Neural crest cell (in vitro differentiated cells): ENCODE results near the gene ULBP3. TPM values are rescaled to one million over a fixed set of nuclear protein-coding genes. Genes with fewer than 3 reads are reported as not detected.
"Not testable (repeated sequence)": the region's sequence is repeated elsewhere in the genome, so short reads cannot be mapped to it uniquely, and the experiment has no call there.

Source experiments
- DNase-seq: peaks from one replicate; pipeline ENCODE4 v3.0.0; 2021; ENCODE audit warnings: low read depth, mixed read lengths, low spot score
- H3K27ac Mint-ChIP-seq: one replicate; pipeline ENCODE4 v1.8.0; 2021; ENCODE audit warnings: mild to moderate bottlenecking, mixed read lengths; ENCODE audit not compliant: unreplicated experiment
- H3K27me3 Mint-ChIP-seq: 2 replicates; pipeline ENCODE4 v1.8.0; 2021; ENCODE audit warnings: low read depth, mild to moderate bottlenecking, mixed read lengths
- H3K36me3 Mint-ChIP-seq: 2 replicates; pipeline ENCODE4 v1.8.0; 2021; ENCODE audit warnings: low read depth, mild to moderate bottlenecking, mixed read lengths
- H3K4me1 Mint-ChIP-seq: 2 replicates; pipeline ENCODE4 v1.8.0; 2021; ENCODE audit warnings: mixed read lengths
- H3K4me3 Mint-ChIP-seq: one replicate; pipeline ENCODE4 v1.8.0; 2021; ENCODE audit warnings: mild to moderate bottlenecking, mixed read lengths
- H3K9me3 Mint-ChIP-seq: 2 replicates; pipeline ENCODE4 v1.8.0; 2021; ENCODE audit warnings: mixed read lengths
- CTCF ChIP-seq: fragments of 200-600 bp; sonication (generic); conservative IDR thresholded peaks from 2 replicates; pipeline ENCODE4 v1.5.0; 2021; ENCODE audit warnings: antibody characterized with exemption, mild to moderate bottlenecking
- total RNA-seq: library from RNA; stranded (reverse); gene quantifications from 2 replicates; pipeline ENCODE4 v1.2.1, GENCODE V29; 2021

Gene ULBP3
- total RNA-seq, 1 donor from 2014 or later, result 17.5 TPM

DNA sequence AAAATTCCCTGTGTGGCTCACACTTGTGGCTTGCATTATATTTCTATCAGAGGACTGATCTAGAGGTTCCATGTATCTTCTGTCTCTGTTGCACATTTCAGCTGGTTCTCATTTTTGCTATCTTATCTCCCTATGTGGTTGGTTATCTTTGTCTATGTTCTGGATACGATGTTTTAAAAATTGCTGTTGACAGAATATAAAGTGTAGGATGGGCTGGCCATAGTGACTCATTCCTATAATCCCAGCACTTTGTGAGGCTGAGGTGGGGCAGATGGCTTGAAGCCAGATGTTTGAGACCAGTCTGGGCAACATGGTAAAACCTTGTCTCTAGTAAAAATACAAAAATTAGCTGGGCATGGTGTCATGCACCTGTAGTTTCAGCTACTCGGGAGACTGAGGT is 9.9 kb upstream of the ULBP3 start:
- Mint-ChIP-seq H3K27ac (no peak overlapping the region), H3K36me3 (no peaks in the 10 kb centered on the region)

DNA sequence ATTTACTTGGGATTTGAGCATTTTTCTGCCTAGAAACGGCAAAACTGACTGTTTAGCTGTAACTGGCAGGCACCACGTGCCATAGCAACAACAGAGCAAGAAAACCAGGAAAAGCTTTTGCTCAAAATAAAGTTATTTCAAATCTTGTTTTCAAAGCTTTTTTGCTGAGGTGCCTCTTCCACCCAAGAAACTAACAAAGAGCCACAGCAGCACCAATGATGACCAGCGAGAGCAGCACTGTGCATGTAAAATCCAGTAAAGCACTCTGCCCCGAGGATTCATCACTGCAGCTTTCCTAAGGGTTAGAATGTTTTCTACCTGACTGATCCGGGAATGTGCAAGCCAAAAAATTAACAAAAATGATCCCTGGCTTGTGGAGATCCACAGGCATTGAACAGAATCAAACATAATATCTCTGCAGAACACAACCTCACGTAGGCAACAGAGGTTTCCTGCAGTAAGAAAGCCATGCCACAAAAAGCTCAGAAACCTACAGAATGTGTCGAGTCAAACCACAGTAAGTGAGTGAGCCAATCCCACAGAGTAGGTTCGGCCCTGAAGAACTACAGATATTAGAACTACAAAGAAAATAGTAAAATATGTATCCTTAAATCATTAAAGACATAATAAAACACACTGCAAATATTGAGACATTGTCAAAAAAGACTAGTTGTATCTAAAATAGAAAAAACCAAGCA is 7.4 kb upstream of the ULBP3 start:
- TF ChIP-seq CTCF, result peak; percentile 37
- Mint-ChIP-seq H3K4me1 (peaks cover 24% of the 10 kb centered on the region), H3K9me3 (peaks cover 2% of the 10 kb centered on the region), H3K27me3 (peaks cover 3% of the 10 kb centered on the region), H3K27ac (no peak overlapping the region), H3K4me3 (no peak overlapping the region), H3K36me3 (no peaks in the 10 kb centered on the region)
- no peak for DNase-seq

More for the DNA sequence above, 9.9 kb upstream of the ULBP3 start:
- Mint-ChIP-seq H3K4me1 (peaks cover 18% of the 10 kb centered on the region), H3K9me3 (peaks cover 2% of the 10 kb centered on the region), H3K27me3 (peaks cover 3% of the 10 kb centered on the region), H3K4me3 (no peak overlapping the region)
- no peak for DNase-seq
- no peak for TF ChIP-seq CTCF

DNA sequence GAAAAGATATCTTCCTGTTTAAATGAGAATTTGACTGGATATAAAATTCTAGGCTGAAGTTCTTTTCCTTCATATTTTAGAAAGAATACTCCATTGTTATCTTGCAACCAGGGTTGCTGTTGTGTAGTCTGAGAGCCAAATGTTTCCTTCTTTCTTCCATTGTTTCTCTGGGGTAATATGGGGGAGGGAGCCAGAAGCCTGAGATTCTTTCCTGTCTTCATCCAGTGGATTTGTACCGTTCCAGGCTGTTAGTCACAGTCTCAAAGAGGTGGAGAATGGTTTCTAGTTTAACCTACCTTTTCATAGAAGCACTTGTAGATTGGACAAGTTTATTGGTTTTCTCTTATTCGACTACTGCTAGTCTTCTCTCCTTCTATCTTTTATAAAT is 6.1 kb upstream of the ULBP3 start:
- Mint-ChIP-seq H3K4me3 (no peak overlapping the region), H3K4me1 (peaks cover 27% of the 10 kb centered on the region), H3K9me3 (no peaks in the 10 kb centered on the region), H3K36me3 (no peaks in the 10 kb centered on the region), H3K27ac (no peak overlapping the region), H3K27me3 (peaks cover 3% of the 10 kb centered on the region)
- TF ChIP-seq CTCF, result no peak
- DNase-seq, result no peak

DNA sequence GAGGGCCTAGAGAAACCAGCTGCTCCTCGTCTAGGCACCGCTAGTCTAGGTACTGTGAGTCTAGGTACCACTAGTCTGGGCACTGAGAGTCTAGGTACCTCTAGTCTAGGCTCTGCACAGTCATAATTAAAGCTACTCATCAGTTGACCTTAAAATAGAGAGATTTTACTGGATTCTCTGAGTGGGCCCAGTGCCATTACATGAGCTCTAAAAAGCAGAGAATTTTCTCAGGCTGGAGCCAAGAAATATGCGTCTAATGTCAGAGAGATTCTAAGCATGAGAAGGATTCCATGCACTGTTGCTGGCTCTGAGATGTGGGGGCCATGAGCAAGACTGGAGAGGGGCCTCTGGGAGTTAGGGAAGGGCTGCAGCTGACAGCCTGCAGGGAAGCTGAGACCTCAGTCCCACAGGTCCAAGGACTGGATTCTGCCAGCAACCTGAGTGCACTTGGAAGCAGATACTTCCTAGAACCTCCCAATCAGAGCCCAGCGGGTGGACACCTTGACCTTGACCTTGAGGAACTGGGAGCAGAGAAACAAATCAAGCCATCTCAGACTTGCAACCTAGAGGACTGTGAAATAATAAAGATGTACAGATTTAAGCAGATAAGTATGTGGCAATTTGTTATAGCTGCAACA is 5.6 kb upstream of the ULBP3 start:
- H3K27me3 Mint-ChIP-seq, H3K36me3 Mint-ChIP-seq, H3K4me3 Mint-ChIP-seq, H3K9me3 Mint-ChIP-seq, DNase-seq, H3K27ac Mint-ChIP-seq: not testable (repeated sequence)
- peaks cover 32% of the 10 kb centered on the region for H3K4me1 Mint-ChIP-seq

- no peak for DNase-seq
- Mint-ChIP-seq H3K4me1 (peaks cover 41% of the 10 kb centered on the region), H3K36me3 (no peaks in the 10 kb centered on the region), H3K9me3 (no peaks in the 10 kb centered on the region), H3K27me3 (no peaks in the 10 kb centered on the region), H3K27ac (no peak overlapping the region), H3K4me3 (peak overlapping the region; percentile 13)
- TF ChIP-seq CTCF, result no peak
Measured at GRCh38 chr6:150072201-150072600, 3.3 kb upstream of the ULBP3 start.

GRCh38 chr6:150070236-150070818 is 1.4 kb upstream of the ULBP3 start:
- H3K4me3 Mint-ChIP-seq, result peak overlapping the region; percentile 95
- no peak for TF ChIP-seq CTCF
- no peaks in the 10 kb centered on the region for H3K9me3 Mint-ChIP-seq
- DNase-seq, result no peak
- no peaks in the 10 kb centered on the region for H3K27me3 Mint-ChIP-seq
- H3K27ac Mint-ChIP-seq, result no peak overlapping the region
- H3K4me1 Mint-ChIP-seq, result peaks cover 34% of the 10 kb centered on the region
- peaks cover 10% of the 10 kb centered on the region for H3K36me3 Mint-ChIP-seq
